ENCODE data around the gene ZFAND3.

GRCh38 chr6:37943436-37944058 is 124.0 kb downstream of the ZFAND3 start:
- TF ChIP-seq POLR2A (IDR thresholded peaks at IDR 0.05): no peak
- TF ChIP-seq, protein P1, sequence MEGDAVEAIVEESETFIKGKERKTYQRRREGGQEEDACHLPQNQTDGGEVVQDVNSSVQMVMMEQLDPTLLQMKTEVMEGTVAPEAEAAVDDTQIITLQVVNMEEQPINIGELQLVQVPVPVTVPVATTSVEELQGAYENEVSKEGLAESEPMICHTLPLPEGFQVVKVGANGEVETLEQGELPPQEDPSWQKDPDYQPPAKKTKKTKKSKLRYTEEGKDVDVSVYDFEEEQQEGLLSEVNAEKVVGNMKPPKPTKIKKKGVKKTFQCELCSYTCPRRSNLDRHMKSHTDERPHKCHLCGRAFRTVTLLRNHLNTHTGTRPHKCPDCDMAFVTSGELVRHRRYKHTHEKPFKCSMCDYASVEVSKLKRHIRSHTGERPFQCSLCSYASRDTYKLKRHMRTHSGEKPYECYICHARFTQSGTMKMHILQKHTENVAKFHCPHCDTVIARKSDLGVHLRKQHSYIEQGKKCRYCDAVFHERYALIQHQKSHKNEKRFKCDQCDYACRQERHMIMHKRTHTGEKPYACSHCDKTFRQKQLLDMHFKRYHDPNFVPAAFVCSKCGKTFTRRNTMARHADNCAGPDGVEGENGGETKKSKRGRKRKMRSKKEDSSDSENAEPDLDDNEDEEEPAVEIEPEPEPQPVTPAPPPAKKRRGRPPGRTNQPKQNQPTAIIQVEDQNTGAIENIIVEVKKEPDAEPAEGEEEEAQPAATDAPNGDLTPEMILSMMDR (IDR thresholded peaks at IDR 0.05): no peak

Measured in Peyer's patch (tissue), 4 donors.